Measurements from ENCODE around the gene ABHD12. TPM values are rescaled to one million over a fixed set of nuclear protein-coding genes. Genes with fewer than 3 reads are reported as not detected.

ABHD12 gene
- total RNA-seq, 4 donors from 2014 or later, result 10.0 to 47.6 (median 36.3) TPM

- no peak overlapping the region for H3K4me3 ChIP-seq
- no peaks in the 10 kb centered on the region for H3K9me3 ChIP-seq
- intact Hi-C loops (cut with DNase I; ENCODE audit: low total_unique reads), result no loop called here
- no peaks in the 10 kb centered on the region for H3K36me3 ChIP-seq
- no peak for TF ChIP-seq CTCF (IDR thresholded peaks at IDR 0.05)
- no peak for TF ChIP-seq POLR2A (IDR thresholded peaks at IDR 0.05)
- H3K27me3 ChIP-seq, result no peaks in the 10 kb centered on the region
- no peaks in the 10 kb centered on the region for H3K4me1 ChIP-seq
- no peak for DNase-seq
- H3K27ac ChIP-seq, result no peak overlapping the region
Measured at GRCh38 chr20:25421102-25421501, 30.5 kb upstream of the ABHD12 start.

- no peaks in the 10 kb centered on the region for H3K36me3 ChIP-seq
- no peaks in the 10 kb centered on the region for H3K27me3 ChIP-seq
- no peak overlapping the region for H3K4me3 ChIP-seq
- no peaks in the 10 kb centered on the region for H3K4me1 ChIP-seq
- H3K9me3 ChIP-seq, result no peaks in the 10 kb centered on the region
- no peak overlapping the region for H3K27ac ChIP-seq
- intact Hi-C loops (cut with DNase I; ENCODE audit: low total_unique reads), result no loop called here
- DNase-seq, result no peak
- TF ChIP-seq CTCF (IDR thresholded peaks at IDR 0.05) (no peak), POLR2A (IDR thresholded peaks at IDR 0.05) (no peak)
Measured at GRCh38 chr20:25418776-25419175, 28.1 kb upstream of the ABHD12 start.

GRCh38 chr20:25408890-25409289, 18.3 kb upstream of the ABHD12 start:
- TF ChIP-seq POLR2A (IDR thresholded peaks at IDR 0.05) (no peak), CTCF (IDR thresholded peaks at IDR 0.05) (no peak)
- no peaks in the 10 kb centered on the region for H3K9me3 ChIP-seq
- no peaks in the 10 kb centered on the region for H3K36me3 ChIP-seq
- intact Hi-C loops (cut with DNase I; ENCODE audit: low total_unique reads), result no loop called here
- H3K27ac ChIP-seq, result no peak overlapping the region
- H3K27me3 ChIP-seq, result no peaks in the 10 kb centered on the region
- DNase-seq, result no peak
- peaks cover 0 to 3% of the 10 kb centered on the region in 2 donors for H3K4me1 ChIP-seq
- H3K4me3 ChIP-seq, result no peak overlapping the region

- Histone ChIP-seq H3K4me1 (peaks cover 0 to 3% of the 10 kb centered on the region in 2 donors), H3K27me3 (no peaks in the 10 kb centered on the region), H3K36me3 (no peaks in the 10 kb centered on the region), H3K9me3 (peaks cover 0 to under 1% of the 10 kb centered on the region in 2 donors), H3K4me3 (peak overlapping the region; percentile 56 to 57), H3K27ac (peak overlapping the region in 1 of 2 donors; percentile 52)
- no peak for DNase-seq
- intact Hi-C loops (cut with DNase I; ENCODE audit: low total_unique reads), result no loop called here
- no peak for TF ChIP-seq POLR2A (IDR thresholded peaks at IDR 0.05)
- TF ChIP-seq CTCF (IDR thresholded peaks at IDR 0.05), result no peak
Measured at GRCh38 chr20:25408170-25408547, 17.5 kb upstream of the ABHD12 start.

- peaks cover 0 to 3% of the 10 kb centered on the region in 2 donors for H3K4me1 ChIP-seq
- peak within 1 kb of the TSS; percentile 47 to 52 for H3K27ac ChIP-seq
- peak within 1 kb of the TSS; percentile 56 to 57 for H3K4me3 ChIP-seq
- intact Hi-C loops (cut with DNase I; ENCODE audit: low total_unique reads), result no loop called here
- no peaks in the 10 kb centered on the region for H3K36me3 ChIP-seq
- peaks cover 0 to 6% of the 10 kb centered on the region in 2 donors for H3K9me3 ChIP-seq
- TF ChIP-seq CTCF (IDR thresholded peaks at IDR 0.05) (no peak), POLR2A (IDR thresholded peaks at IDR 0.05) (peak in 1 of 2 donors; percentile 15)
- H3K27me3 ChIP-seq, result no peaks in the 10 kb centered on the region
- peak; percentile 69 to 79 for DNase-seq
Measured at GRCh38 chr20:25407311-25408169, 16.9 kb upstream of the ABHD12 start, which contains the start of gene GINS1. TSS of gene GINS1 (plus strand) at chr20:25407673. CDS start at chr20:25407821, 148 bp downstream.

All from uterus (tissue), 4 donors.